K562 treated with DMSO at 1 percent for 12 hours (cell line): Measurements from ENCODE around the gene PRPF18. TPM values are rescaled to one million over a fixed set of nuclear protein-coding genes. Genes with fewer than 3 reads are reported as not detected.

Experiments used
- total RNA-seq: library from RNA; unstranded; fragments of 300-600 nt; gene quantifications from 2 replicates; pipeline ENCODE4 v1.2.3, GENCODE V29; 2022; ENCODE audit not compliant: insufficient read depth

The PRPF18 gene
- total RNA-seq = 10.5 and 15.0 TPM in 2 replicates

GRCh38 chr10:13586676-13587355 is at the start of gene PRPF18:
TSS of gene PRPF18 (plus strand) at chr10:13586965. CDS start at chr10:13587087, 122 bp downstream.

Other genes with a start within 250 kb of the PRPF18 start
- gene SEPHS1, start 238.7 kb upstream of the PRPF18 start, total RNA-seq = 15.9 and 32.3 TPM in 2 replicates
- gene BEND7, start 58.0 kb upstream of the PRPF18 start, total RNA-seq = 1.5 and 8.3 TPM in 2 replicates